ENCODE results near the gene HOXB8.

DNA sequence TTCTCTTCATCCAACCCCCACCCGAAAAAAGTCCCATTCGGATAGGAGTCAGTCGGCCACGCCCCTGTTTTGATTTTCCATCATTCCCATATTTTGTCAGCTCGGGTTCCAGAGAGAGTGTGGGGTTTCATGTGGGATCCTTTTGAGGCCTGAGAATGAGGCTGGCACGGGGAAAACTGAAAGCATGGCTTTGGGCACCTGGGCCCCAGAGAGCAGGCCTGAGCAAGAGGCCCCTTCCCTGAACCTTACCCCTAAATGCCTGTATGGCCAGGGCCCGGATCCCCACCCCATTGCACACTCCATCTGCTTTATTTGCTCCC, 32.4 kb downstream of the HOXB8 start:
- TF ChIP-seq SP1 (IDR thresholded peaks at IDR 0.05) (no peak), FOXK2 (IDR thresholded peaks at IDR 0.05) (no peak), ARNT (IDR thresholded peaks at IDR 0.05) (no peak), L3MBTL2 (conservative IDR thresholded peaks at IDR 0.05) (no peak), BHLHE40 (IDR thresholded peaks at IDR 0.05; ENCODE audit: borderline replicate concordance) (no peak), HDGF (IDR thresholded peaks at IDR 0.05; ENCODE audit: borderline replicate concordance) (no peak), SUZ12 (IDR thresholded peaks at IDR 0.05) (no peak), FOXM1 (IDR thresholded peaks at IDR 0.05; ENCODE audit: borderline replicate concordance) (no peak), FOXA1 (IDR thresholded peaks at IDR 0.05) (no peak), LEF1 (IDR thresholded peaks at IDR 0.05; ENCODE audit: borderline replicate concordance) (no peak), ZNF384 (IDR thresholded peaks at IDR 0.05) (no peak)
- TF ChIP-seq, protein P1, sequence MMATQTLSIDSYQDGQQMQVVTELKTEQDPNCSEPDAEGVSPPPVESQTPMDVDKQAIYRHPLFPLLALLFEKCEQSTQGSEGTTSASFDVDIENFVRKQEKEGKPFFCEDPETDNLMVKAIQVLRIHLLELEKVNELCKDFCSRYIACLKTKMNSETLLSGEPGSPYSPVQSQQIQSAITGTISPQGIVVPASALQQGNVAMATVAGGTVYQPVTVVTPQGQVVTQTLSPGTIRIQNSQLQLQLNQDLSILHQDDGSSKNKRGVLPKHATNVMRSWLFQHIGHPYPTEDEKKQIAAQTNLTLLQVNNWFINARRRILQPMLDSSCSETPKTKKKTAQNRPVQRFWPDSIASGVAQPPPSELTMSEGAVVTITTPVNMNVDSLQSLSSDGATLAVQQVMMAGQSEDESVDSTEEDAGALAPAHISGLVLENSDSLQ (IDR thresholded peaks at IDR 0.05), result no peak
